ENCODE data around the gene RLF.

The RLF gene

DNA sequence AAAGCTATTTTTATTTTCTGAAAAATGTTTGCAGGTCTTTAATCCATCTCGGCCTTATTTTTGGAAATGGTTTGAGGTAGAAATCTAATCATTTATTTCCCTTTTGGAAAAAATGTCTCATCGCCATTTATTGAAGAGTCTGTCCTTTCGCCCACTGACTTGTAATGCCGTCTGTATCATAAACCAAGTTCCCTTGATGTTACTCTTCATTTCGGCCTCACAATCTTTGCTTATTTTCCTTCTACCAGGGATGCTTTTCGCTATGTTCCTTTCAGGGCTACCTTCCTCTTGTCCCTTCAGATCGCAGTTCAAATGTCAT is 422 bp upstream of the RLF start:
- Histone ChIP-seq H2AK5ac (ENCODE audit: low read length) (no peak overlapping the region), H3K23ac (ENCODE audit: low read length) (no peak overlapping the region), H3K4me3 (ENCODE audit: low read length) (peak overlapping the region; percentile 7), H3K36me3 (ENCODE audit: control insufficient read depth, insufficient read depth, low read length) (no peaks in the 10 kb centered on the region), H4K8ac (ENCODE audit: low read depth, low read length) (peak overlapping the region; percentile 99), H4K5ac (ENCODE audit: low read length) (no peak overlapping the region), H3K9ac (ENCODE audit: low read length) (peak overlapping the region; percentile 72), H3K4me2 (ENCODE audit: low read length) (peak overlapping the region; percentile 96), H3K27me3 (ENCODE audit: insufficient read depth, low read length, poor library complexity) (no peaks in the 10 kb centered on the region), H2BK120ac (ENCODE audit: low read depth, low read length) (no peak overlapping the region), H3K79me1 (ENCODE audit: low read length) (peaks cover 5% of the 10 kb centered on the region), H3K27ac (ENCODE audit: low read depth, low read length) (no peak overlapping the region), H3K18ac (ENCODE audit: low read length) (no peak overlapping the region), H3K56ac (ENCODE audit: low read length) (peak overlapping the region; percentile 94), H2BK5ac (ENCODE audit: low read length) (no peak overlapping the region), H3K4ac (ENCODE audit: low read depth, low read length) (no peak overlapping the region), H3K79me2 (ENCODE audit: control insufficient read depth, insufficient read depth, low read length) (peaks cover 41% of the 10 kb centered on the region), H2BK15ac (replicated peaks; ENCODE audit: low read depth) (no peak overlapping the region), H3K4me1 (ENCODE audit: control insufficient read depth, low read depth, low read length) (peaks cover 5% of the 10 kb centered on the region)
- WGBS (ENCODE audit: extremely low coverage, insufficient coverage, low lambda C conversion rate), result no CpG with 5 or more reads among the region's 7 CpGs
- DNase-seq, result no peak

DNA sequence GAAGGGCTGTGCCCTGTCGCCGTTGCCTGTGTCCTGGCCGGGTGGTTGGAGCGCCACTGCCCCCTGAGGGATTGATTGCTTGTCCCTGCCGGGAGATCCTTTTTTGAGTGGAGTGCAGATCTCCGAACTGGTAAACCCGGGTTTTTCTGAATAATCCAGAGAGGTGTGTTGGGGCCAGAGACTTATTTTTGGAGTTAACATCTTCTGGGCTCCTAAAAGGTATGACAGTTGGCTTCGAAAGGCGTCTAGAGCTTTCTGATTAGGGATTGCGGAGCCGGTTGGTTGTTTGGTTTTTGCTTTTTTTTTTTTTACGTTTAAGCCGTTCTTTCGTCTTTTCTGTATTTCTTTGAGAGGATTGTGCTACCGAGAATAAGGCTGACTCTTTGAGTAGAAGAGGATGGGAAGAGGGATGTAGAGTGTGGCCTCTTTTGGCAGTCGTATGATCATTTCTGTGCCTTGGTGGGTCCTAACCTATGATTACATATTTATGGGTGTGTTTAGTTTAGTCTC is 756 bp downstream of the RLF start:
- Histone ChIP-seq H4K8ac (ENCODE audit: low read depth, low read length) (no peak overlapping the region), H3K4me1 (ENCODE audit: control insufficient read depth, low read depth, low read length) (peaks cover 5% of the 10 kb centered on the region), H3K56ac (ENCODE audit: low read length) (peak overlapping the region; percentile 99), H3K79me1 (ENCODE audit: low read length) (peaks cover 7% of the 10 kb centered on the region), H3K4ac (ENCODE audit: low read depth, low read length) (peak overlapping the region; percentile 87), H3K18ac (ENCODE audit: low read length) (peak overlapping the region; percentile 56), H2BK5ac (ENCODE audit: low read length) (no peak overlapping the region), H3K36me3 (ENCODE audit: control insufficient read depth, insufficient read depth, low read length) (no peaks in the 10 kb centered on the region), H2BK15ac (replicated peaks; ENCODE audit: low read depth) (no peak overlapping the region), H3K23ac (ENCODE audit: low read length) (no peak overlapping the region), H2AK5ac (ENCODE audit: low read length) (no peak overlapping the region), H3K27me3 (ENCODE audit: insufficient read depth, low read length, poor library complexity) (no peaks in the 10 kb centered on the region), H3K9ac (ENCODE audit: low read length) (peak overlapping the region; percentile 98), H3K79me2 (ENCODE audit: control insufficient read depth, insufficient read depth, low read length) (peaks cover 44% of the 10 kb centered on the region), H3K4me2 (ENCODE audit: low read length) (peak overlapping the region; percentile 77), H4K5ac (ENCODE audit: low read length) (no peak overlapping the region), H2BK120ac (ENCODE audit: low read depth, low read length) (no peak overlapping the region), H3K27ac (ENCODE audit: low read depth, low read length) (peak overlapping the region; percentile 85), H3K4me3 (ENCODE audit: low read length) (peak overlapping the region; percentile 99)
- no peak for DNase-seq
- WGBS (ENCODE audit: extremely low coverage, insufficient coverage, low lambda C conversion rate), result no CpG with 5 or more reads among the region's 16 CpGs

DNA sequence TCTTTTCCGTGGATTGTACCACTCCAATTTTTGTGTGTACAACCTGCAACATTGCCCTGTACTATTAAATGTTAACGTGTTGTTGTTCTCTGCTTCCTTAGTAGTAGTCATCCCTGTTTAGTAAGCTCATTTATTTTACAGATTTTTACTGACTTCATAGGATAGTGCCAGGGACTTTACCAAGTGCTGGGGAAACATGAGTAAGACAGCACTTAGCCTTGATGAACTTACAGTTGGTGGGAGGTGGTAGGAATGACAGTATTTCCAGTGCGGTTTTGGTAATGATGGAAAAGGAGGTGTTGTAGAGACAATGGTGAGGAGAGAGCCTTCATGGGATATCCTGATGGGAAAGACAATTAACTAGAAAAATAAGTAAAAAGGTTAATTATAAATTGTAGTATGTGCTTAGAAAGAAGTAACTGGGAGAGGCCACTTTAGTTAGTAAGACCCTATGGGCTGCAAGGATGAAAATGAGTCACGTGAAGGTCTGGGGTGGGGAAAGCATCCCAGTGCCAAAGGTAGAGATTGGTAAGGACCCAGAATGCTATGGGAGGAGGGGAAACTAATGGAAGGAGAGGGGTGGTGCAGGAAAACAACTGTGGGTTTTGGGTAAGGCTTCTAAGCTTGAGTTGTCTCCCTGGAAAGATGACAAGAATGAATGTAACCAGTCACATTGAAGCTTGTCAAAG is 1.7 kb downstream of the RLF start:
- Histone ChIP-seq H3K36me3 (ENCODE audit: control insufficient read depth, insufficient read depth, low read length) (no peaks in the 10 kb centered on the region), H3K18ac (ENCODE audit: low read length) (no peak overlapping the region), H3K56ac (ENCODE audit: low read length) (peak overlapping the region; percentile 47), H3K4me1 (ENCODE audit: control insufficient read depth, low read depth, low read length) (peaks cover 5% of the 10 kb centered on the region), H3K4me2 (ENCODE audit: low read length) (peak overlapping the region; percentile 77), H2AK5ac (ENCODE audit: low read length) (no peak overlapping the region), H3K9ac (ENCODE audit: low read length) (peak overlapping the region; percentile 98), H3K79me2 (ENCODE audit: control insufficient read depth, insufficient read depth, low read length) (peaks cover 51% of the 10 kb centered on the region), H3K4ac (ENCODE audit: low read depth, low read length) (no peak overlapping the region), H3K4me3 (ENCODE audit: low read length) (no peak overlapping the region), H3K27me3 (ENCODE audit: insufficient read depth, low read length, poor library complexity) (no peaks in the 10 kb centered on the region), H3K23ac (ENCODE audit: low read length) (no peak overlapping the region), H2BK120ac (ENCODE audit: low read depth, low read length) (no peak overlapping the region), H2BK15ac (replicated peaks; ENCODE audit: low read depth) (no peak overlapping the region), H4K8ac (ENCODE audit: low read depth, low read length) (no peak overlapping the region), H4K5ac (ENCODE audit: low read length) (no peak overlapping the region), H3K79me1 (ENCODE audit: low read length) (peaks cover 7% of the 10 kb centered on the region), H2BK5ac (ENCODE audit: low read length) (no peak overlapping the region), H3K27ac (ENCODE audit: low read depth, low read length) (no peak overlapping the region)
- peak; percentile 7 for DNase-seq
- 100% methylated on average over 1 of the region's 4 CpGs for WGBS (ENCODE audit: extremely low coverage, insufficient coverage, low lambda C conversion rate)

DNA sequence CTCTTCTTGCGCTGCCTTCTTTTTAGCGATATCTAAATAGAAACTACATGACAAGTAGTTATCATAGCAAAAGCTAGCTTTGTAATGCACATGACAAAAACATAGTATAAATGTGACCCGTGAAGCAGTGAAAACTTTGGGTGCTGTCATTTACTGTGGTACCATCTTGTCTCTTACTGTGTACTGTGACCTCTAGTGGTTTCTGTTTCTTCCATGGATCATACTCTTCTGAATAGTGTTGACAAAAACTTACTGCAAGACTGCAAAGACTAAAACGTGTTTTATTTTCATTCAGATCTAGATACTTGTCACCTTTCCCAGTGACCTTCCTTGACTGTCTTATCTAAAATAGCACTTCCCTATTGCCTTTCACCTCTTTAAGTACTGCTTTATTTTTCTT is 6.1 kb downstream of the RLF start:
- Histone ChIP-seq H3K79me1 (ENCODE audit: low read length) (peaks cover 9% of the 10 kb centered on the region), H3K4me2 (ENCODE audit: low read length) (no peak overlapping the region), H3K4me3 (ENCODE audit: low read length) (no peak overlapping the region), H3K56ac (ENCODE audit: low read length) (no peak overlapping the region), H2BK15ac (replicated peaks; ENCODE audit: low read depth) (no peak overlapping the region), H3K18ac (ENCODE audit: low read length) (no peak overlapping the region), H3K4me1 (ENCODE audit: control insufficient read depth, low read depth, low read length) (peaks cover 5% of the 10 kb centered on the region), H3K27me3 (ENCODE audit: insufficient read depth, low read length, poor library complexity) (no peaks in the 10 kb centered on the region), H2BK120ac (ENCODE audit: low read depth, low read length) (no peak overlapping the region), H3K9ac (ENCODE audit: low read length) (no peak overlapping the region), H3K36me3 (ENCODE audit: control insufficient read depth, insufficient read depth, low read length) (no peaks in the 10 kb centered on the region), H3K79me2 (ENCODE audit: control insufficient read depth, insufficient read depth, low read length) (peaks cover 56% of the 10 kb centered on the region), H2AK5ac (ENCODE audit: low read length) (no peak overlapping the region), H4K8ac (ENCODE audit: low read depth, low read length) (no peak overlapping the region), H3K23ac (ENCODE audit: low read length) (no peak overlapping the region), H4K5ac (ENCODE audit: low read length) (no peak overlapping the region), H3K27ac (ENCODE audit: low read depth, low read length) (no peak overlapping the region), H2BK5ac (ENCODE audit: low read length) (no peak overlapping the region), H3K4ac (ENCODE audit: low read depth, low read length) (no peak overlapping the region)
- WGBS (ENCODE audit: extremely low coverage, insufficient coverage, low lambda C conversion rate), result no CpG with 5 or more reads among the region's 4 CpGs
- DNase-seq, result no peak

DNA sequence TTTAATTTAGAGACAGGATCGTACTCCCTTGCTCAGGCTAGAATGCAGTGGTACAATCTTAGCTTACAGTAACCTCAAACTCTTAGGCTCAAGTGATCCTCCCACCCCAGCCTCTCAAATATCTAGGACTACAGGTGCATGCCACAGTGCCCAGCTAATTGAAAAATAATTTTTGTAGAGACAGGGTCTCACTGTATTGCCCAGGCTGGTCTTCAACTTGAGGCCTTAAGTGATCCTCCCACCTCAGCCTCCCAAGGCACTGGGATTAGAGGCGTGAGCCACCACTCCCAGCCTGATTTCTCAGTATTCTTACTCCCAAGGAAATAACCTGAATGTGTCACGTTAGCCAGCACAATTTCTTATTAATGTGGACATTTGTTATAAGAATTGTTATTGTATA is 9.8 kb downstream of the RLF start:
- Histone ChIP-seq H3K4me2 (ENCODE audit: low read length) (no peak overlapping the region), H3K79me2 (ENCODE audit: control insufficient read depth, insufficient read depth, low read length) (peaks cover 37% of the 10 kb centered on the region), H2BK120ac (ENCODE audit: low read depth, low read length) (no peak overlapping the region), H3K4ac (ENCODE audit: low read depth, low read length) (no peak overlapping the region), H3K18ac (ENCODE audit: low read length) (no peak overlapping the region), H2BK5ac (ENCODE audit: low read length) (no peak overlapping the region), H4K8ac (ENCODE audit: low read depth, low read length) (no peak overlapping the region), H3K23ac (ENCODE audit: low read length) (no peak overlapping the region), H2AK5ac (ENCODE audit: low read length) (no peak overlapping the region), H3K9ac (ENCODE audit: low read length) (no peak overlapping the region), H3K56ac (ENCODE audit: low read length) (no peak overlapping the region), H3K4me1 (ENCODE audit: control insufficient read depth, low read depth, low read length) (no peaks in the 10 kb centered on the region), H3K4me3 (ENCODE audit: low read length) (no peak overlapping the region), H3K27ac (ENCODE audit: low read depth, low read length) (no peak overlapping the region), H3K27me3 (ENCODE audit: insufficient read depth, low read length, poor library complexity) (no peaks in the 10 kb centered on the region), H2BK15ac (replicated peaks; ENCODE audit: low read depth) (no peak overlapping the region), H4K5ac (ENCODE audit: low read length) (no peak overlapping the region), H3K36me3 (ENCODE audit: control insufficient read depth, insufficient read depth, low read length) (no peaks in the 10 kb centered on the region), H3K79me1 (ENCODE audit: low read length) (peaks cover 6% of the 10 kb centered on the region)
- DNase-seq, result no peak
- WGBS (ENCODE audit: extremely low coverage, insufficient coverage, low lambda C conversion rate), result no CpG with 5 or more reads among the region's 3 CpGs

DNA sequence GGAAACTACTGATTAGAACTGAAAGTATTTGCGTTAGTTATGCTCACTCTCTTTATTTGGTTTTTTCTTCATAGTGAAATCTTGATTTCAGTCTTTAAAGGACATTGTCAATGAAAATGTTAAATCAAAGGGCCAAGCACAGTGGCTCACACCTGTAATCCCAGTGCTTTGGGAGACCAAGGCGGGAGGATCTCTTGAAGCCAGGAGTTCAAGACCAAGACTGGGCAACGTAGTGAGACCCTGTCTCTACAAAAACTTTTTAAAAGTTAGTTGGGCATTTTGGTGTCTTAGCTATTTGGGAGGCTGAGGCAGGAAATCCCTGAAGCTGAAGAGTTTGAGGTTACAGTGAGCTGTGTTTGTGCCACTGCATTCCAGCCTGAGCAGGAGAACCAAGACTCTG is 13.6 kb downstream of the RLF start:
- no peak overlapping the region for H2AK5ac ChIP-seq (ENCODE audit: low read length)
- H2BK5ac ChIP-seq (ENCODE audit: low read length), result no peak overlapping the region
- no peak overlapping the region for H3K9ac ChIP-seq (ENCODE audit: low read length)
- H4K5ac ChIP-seq (ENCODE audit: low read length), result no peak overlapping the region
- no peak overlapping the region for H2BK120ac ChIP-seq (ENCODE audit: low read depth, low read length)
- H3K56ac ChIP-seq (ENCODE audit: low read length), result no peak overlapping the region
- no peaks in the 10 kb centered on the region for H3K27me3 ChIP-seq (ENCODE audit: insufficient read depth, low read length, poor library complexity)
- no peak overlapping the region for H3K4me3 ChIP-seq (ENCODE audit: low read length)
- H3K36me3 ChIP-seq (ENCODE audit: control insufficient read depth, insufficient read depth, low read length), result no peaks in the 10 kb centered on the region
- no CpG with 5 or more reads among the region's 3 CpGs for WGBS (ENCODE audit: extremely low coverage, insufficient coverage, low lambda C conversion rate)
- H3K4ac ChIP-seq (ENCODE audit: low read depth, low read length), result no peak overlapping the region
- H3K27ac ChIP-seq (ENCODE audit: low read depth, low read length), result no peak overlapping the region
- no peak for DNase-seq
- H3K4me1 ChIP-seq (ENCODE audit: control insufficient read depth, low read depth, low read length), result no peaks in the 10 kb centered on the region
- H3K79me2 ChIP-seq (ENCODE audit: control insufficient read depth, insufficient read depth, low read length), result peaks cover 43% of the 10 kb centered on the region
- H3K23ac ChIP-seq (ENCODE audit: low read length), result no peak overlapping the region
- no peak overlapping the region for H2BK15ac ChIP-seq (replicated peaks; ENCODE audit: low read depth)
- H3K18ac ChIP-seq (ENCODE audit: low read length), result no peak overlapping the region
- no peak overlapping the region for H4K8ac ChIP-seq (ENCODE audit: low read depth, low read length)
- H3K79me1 ChIP-seq (ENCODE audit: low read length), result peaks cover 8% of the 10 kb centered on the region
- H3K4me2 ChIP-seq (ENCODE audit: low read length), result no peak overlapping the region

All from mesendoderm (in vitro differentiated cells).